Left cardiac atrium (tissue), 2 donors: ENCODE results near the gene DRD4. TPM values are rescaled to one million over a fixed set of nuclear protein-coding genes. Genes with fewer than 3 reads are reported as not detected.

Experiments used
- total RNA-seq, 2 donors: library from RNA; stranded (reverse); fragmentation: NEBNext Ultra II Directional; extraction: Animal tissue kit (Norgen Biotek cat#: 25700); gene quantifications; one replicate each; pipeline ENCODE4 v1.2.1, GENCODE V29; 2021
- donor health status: DM: no; HTN: yes; CAD: no; lungs with severe emphysema.
- donor health status: DM: yes; HTN: yes; CAD: no.

DRD4 gene
- total RNA-seq, 2 donors from 2014 or later = 0.15 to 0.29 TPM

Other genes starting within 250 kb of the DRD4 start
- gene PKP3, start 243.1 kb upstream of the DRD4 start, total RNA-seq = under 1 TPM; 0.52 to 0.68 TPM
- 10 to 100 TPM; 35.4 to 36.7 TPM for gene SIGIRR, start 222.3 kb upstream of the DRD4 start, total RNA-seq
- 1 to 10 TPM in 1 of 2 donors, under 1 TPM in 1; 0.55 to 1.6 TPM for gene ANO9, start 195.3 kb upstream of the DRD4 start, total RNA-seq
- gene PTDSS2, start 187.0 kb upstream of the DRD4 start, total RNA-seq = 10 to 100 TPM; 21.5 to 26.5 TPM
- gene RNH1, start 130.0 kb upstream of the DRD4 start, total RNA-seq = 100 to 1,000 TPM; 153 to 159 TPM
- 10 to 100 TPM; 47.9 to 56.5 TPM for gene HRAS, start 101.7 kb upstream of the DRD4 start, total RNA-seq
- under 1 TPM; 0.47 to 0.68 TPM for gene LRRC56, start 99.7 kb upstream of the DRD4 start, total RNA-seq
- gene LMNTD2, start 76.5 kb upstream of the DRD4 start, total RNA-seq = 1 to 10 TPM in 1 of 2 donors, under 1 TPM in 1; 0.58 to 1.1 TPM
- gene RASSF7, start 76.3 kb upstream of the DRD4 start, total RNA-seq = 1 to 10 TPM; 3.2 to 4.4 TPM
- 10 to 100 TPM; 17.3 to 21.5 TPM for gene PHRF1, start 60.8 kb upstream of the DRD4 start, total RNA-seq
- 10 to 100 TPM; 12.1 to 24.3 TPM for gene IRF7, start 21.3 kb upstream of the DRD4 start, total RNA-seq
- gene CDHR5, start 12.3 kb upstream of the DRD4 start, total RNA-seq = not detected
- gene SCT, start 10.1 kb upstream of the DRD4 start, total RNA-seq = not detected
- gene DEAF1, start 58.0 kb downstream of the DRD4 start, total RNA-seq = 10 to 100 TPM; 19.2 to 21.1 TPM
- 10 to 100 TPM; 11.3 to 15.6 TPM for gene TMEM80, start 58.5 kb downstream of the DRD4 start, total RNA-seq
- gene EPS8L2, start 69.0 kb downstream of the DRD4 start, total RNA-seq = 1 to 10 TPM; 6.5 to 8.0 TPM
- gene TALDO1, start 110.2 kb downstream of the DRD4 start, total RNA-seq = 100 to 1,000 TPM; 107 to 121 TPM
- gene GATD1, start 140.2 kb downstream of the DRD4 start, total RNA-seq = 10 to 100 TPM; 29.8 to 43.5 TPM
- gene CEND1, start 152.8 kb downstream of the DRD4 start, total RNA-seq = under 1 TPM in 1 of 2 donors, not detected in 1; 0.58 TPM
- gene SLC25A22, start 161.0 kb downstream of the DRD4 start, total RNA-seq = 10 to 100 TPM in 1 of 2 donors, 1 to 10 TPM in 1; 6.5 to 11.6 TPM
- gene PIDD1, start 168.0 kb downstream of the DRD4 start, total RNA-seq = 1 to 10 TPM; 8.5 to 9.1 TPM
- gene RPLP2, start 172.7 kb downstream of the DRD4 start, total RNA-seq = 1,000 to 10,000 TPM; 1,371 to 1,375 TPM
- 100 to 1,000 TPM; 316 to 372 TPM for gene PNPLA2, start 181.6 kb downstream of the DRD4 start, total RNA-seq
- 10 to 100 TPM; 18.9 to 27.7 TPM for gene CRACR2B, start 190.7 kb downstream of the DRD4 start, total RNA-seq
- gene CD151, start 195.7 kb downstream of the DRD4 start, total RNA-seq = 100 to 1,000 TPM; 382 to 489 TPM
- gene POLR2L, start 205.3 kb downstream of the DRD4 start, total RNA-seq = 100 to 1,000 TPM; 163 to 202 TPM
- 10 to 100 TPM; 46.1 to 63.5 TPM for gene TSPAN4, start 205.6 kb downstream of the DRD4 start, total RNA-seq